ENCODE measurements around the gene HSF4.

HSF4 gene

GRCh38 chr16:67166598-67167168 is 2.1 kb downstream of the HSF4 start:
- DNase-seq, result no peak

DNA sequence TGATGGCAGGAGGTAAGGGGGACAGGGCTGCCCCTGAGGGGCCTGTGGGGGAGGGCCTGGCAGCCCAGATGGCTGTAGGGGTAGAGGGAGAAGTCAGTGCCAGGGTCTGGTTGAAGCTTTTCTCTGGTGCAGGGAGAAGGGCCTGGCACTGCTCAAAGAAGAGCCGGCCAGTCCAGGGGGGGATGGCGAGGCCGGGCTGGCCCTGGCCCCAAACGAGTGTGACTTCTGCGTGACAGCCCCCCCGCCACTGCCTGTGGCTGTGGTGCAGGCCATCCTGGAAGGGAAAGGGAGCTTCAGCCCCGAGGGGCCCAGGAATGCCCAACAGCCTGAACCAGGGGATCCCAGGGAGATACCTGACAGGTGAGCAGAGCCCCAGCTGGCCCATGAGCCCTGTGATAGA is 3.0 kb downstream of the HSF4 start:
- DNase-seq, result no peak

DNA sequence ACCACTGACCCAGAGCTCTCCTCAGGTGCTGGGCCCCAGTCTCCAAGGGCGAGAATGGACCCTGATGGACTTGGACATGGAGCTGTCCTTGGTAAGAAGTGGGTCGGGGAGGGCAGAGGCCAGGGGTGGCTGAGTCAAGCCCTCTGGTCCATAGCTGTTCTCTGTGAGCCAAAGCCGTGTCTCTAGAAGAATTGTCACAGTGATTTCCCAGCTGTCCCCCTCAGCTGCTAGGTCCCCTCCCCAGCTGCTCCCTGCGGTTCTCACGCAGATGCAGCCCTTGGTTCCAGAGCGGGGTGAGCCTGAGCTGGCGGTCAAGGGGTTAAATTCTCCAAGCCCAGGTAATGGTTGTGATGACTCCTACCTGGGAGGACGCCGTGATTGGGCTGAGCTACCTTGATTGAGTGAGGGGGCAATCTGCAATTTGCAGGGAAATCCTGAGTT is 4.5 kb downstream of the HSF4 start:
- no peak for DNase-seq

GRCh38 chr16:67169642-67170167 is 5.2 kb downstream of the HSF4 start:
- DNase-seq, result no peak

- no peak for DNase-seq
Observed at GRCh38 chr16:67170168-67170948, 5.8 kb downstream of the HSF4 start, which contains the start of gene NOL3. Gene NOL3, plus strand, starts transcription at chr16:67170538.

- no peak for DNase-seq
Observed at GRCh38 chr16:67170949-67171649, 6.6 kb downstream of the HSF4 start.

DNA sequence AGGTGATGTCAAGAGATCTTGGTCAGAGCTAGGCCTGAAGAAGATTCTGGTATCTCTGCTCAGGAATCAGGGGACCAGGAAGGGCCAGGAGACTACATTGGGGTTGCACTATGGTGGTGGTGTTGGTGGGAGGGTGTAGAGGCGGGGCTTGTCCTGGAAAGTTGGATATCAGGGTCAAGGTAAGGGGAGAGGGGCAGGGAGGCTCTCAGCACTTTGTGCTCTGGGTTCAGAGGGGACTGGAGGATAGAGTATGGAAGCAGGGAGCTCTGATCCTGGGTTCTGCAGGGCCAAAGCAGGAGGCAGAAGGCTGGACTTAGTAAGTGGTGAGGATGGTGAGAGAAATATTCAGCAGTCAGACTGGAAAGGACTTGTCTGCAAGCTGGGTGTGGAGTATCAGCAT is 8.8 kb downstream of the HSF4 start:
- DNase-seq, result no peak

DNA sequence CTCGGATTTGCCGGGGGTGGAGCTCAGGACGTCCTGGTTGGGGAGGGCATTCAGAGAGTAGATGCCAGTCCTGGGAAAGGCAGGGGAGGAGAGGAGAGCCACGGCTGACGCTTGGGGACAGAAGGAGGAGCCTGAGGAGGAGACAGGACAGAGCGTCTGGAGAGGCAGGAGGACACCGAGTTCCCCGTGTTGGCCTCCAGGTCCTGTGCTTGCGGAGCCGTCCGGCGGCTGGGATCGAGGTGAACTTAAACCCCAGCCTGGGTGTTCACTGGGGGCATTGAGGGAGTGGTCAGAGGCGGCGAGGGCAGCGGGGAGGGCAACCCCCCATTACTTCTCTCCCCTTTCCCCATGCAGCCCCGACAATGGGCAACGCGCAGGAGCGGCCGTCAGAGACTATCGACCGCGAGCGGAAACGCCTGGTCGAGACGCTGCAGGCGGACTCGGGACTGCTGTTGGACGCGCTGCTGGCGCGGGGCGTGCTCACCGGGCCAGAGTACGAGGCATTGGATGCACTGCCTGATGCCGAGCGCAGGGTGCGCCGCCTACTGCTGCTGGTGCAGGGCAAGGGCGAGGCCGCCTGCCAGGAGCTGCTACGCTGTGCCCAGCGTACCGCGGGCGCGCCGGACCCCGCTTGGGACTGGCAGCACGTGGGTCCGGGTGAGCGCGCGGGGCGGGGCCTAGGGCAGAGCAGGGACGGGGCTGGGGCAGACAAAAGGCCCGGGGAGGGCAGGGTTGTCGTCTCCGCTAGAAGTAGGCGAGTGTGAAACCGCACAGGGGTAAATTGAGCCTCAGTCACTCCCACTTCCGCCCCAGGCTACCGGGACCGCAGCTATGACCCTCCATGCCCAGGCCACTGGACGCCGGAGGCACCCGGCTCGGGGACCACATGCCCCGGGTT is 9.5 kb downstream of the HSF4 start:
- DNase-seq, result peak; percentile 61

DNA sequence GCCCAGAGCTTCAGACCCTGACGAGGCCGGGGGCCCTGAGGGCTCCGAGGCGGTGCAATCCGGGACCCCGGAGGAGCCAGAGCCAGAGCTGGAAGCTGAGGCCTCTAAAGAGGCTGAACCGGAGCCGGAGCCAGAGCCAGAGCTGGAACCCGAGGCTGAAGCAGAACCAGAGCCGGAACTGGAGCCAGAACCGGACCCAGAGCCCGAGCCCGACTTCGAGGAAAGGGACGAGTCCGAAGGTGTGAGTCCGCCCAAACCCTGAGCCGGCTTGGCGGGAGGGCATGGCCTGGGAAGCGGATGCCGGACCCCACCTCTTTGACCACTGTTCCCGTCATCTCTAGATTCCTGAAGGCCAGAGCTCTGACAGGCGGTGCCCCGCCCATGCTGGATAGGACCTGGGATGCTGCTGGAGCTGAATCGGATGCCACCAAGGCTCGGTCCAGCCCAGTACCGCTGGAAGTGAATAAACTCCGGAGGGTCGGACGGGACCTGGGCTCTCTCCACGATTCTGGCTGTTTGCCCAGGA is 10.2 kb downstream of the HSF4 start:
- no peak for DNase-seq

DNA sequence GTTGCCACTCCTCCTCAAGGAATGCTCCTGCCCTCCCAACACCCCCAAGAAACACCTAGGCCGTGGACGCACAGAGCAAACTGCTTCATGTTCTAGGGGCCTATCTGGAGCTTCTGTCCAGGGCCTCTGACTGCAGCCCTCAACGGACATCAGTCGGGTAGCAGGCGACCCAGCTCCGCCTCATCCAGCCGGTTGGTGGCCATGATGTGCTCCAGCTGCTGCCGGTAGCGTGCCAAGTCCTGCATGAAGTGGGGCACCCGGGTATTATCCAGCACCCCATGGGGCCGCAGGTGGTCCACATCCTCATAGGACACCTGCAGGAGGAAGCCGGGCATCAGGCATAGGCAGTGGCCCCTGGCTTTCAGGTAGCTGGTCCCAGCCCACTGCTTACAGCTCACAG is 12.1 kb downstream of the HSF4 start:
- DNase-seq, result no peak

DNA sequence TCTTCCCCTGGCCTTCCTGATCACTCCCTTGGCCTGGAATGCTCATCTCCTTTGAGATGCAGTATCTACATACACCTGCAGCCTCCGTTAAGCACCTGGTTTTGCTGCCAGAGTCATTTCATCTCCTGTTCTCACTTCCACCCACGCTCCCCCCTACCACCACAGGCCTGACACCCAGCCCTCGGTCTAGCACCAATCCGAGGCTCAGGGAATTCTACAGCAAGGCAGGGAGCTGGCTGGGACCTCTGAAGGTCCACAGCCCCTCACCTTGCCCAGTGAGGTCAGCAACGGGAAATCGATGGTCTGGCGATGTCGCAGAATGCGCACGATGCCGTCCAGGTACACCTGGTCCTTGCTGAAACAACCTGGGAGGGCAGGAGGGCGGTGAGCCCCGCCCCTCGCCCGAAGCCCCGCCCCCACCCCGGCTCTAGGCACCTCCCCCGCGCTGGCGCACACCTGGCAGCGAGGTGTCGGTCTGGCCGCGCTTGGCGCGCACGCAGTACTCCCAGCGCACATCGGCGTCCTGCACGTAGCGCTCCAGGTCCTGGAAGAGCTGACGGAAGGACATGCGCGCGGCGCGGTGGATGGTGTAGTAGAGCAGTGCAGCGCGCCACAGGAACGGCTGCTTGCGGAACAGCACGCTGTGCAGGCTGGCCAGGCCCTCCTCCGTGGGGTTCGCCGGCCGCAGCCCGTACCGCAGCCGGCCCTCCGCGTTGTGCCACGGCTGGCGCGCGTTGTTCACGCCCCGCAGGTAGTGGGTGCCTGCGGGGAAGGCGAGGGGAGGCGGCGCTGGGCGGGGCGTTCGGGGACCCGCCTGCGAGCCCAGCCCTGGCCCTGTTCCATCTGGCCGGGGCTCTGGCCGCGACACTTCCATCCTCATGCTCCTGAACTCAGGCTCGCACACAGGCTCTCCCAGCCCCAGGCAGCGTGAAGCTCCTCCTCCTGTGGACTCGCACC is 13.5 kb downstream of the HSF4 start:
- DNase-seq, result peak; percentile 43

GRCh38 chr16:67179421-67180080 is 15.0 kb downstream of the HSF4 start:
- DNase-seq, result no peak

DNA sequence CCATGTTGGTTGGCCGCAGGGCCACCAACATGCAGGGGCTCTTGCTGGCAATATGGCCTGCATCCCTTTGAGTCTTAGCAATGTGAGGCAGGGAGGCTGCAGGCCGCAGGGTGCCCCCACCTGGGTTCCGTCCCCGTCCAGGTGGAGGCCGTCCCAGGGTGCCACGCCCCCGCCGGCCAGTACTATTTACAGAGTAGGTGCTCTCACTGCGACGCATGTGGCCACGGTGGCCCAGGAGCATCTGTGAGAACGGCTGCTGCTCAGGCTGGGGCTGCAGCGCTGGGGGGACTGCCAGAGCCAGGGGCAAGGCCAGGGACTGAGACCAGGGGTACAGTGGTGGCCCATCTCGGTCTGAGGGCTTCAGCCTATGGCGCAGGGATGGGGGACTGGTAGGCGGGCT is 15.6 kb downstream of the HSF4 start:
- DNase-seq, result no peak

DNA sequence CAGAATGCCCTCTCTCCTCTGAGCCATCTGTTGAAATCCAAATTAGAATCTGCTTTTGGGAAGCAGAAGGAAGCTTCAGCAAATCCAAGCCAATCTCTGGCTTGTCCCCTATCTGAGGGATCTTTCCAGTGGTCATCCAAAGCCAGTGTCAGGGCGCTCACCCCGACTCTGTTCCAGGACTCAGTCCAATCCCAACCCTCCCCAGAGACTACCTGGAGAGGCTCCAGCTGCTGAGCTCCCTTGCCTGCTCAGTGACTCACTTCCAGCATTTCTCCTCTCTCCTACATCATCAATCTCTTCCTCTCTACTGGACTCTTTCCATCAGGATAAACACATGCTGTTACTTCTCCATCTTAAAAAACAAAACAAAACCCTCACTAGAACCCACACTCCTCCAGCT is 16.8 kb downstream of the HSF4 start:
- no peak for DNase-seq

DNA sequence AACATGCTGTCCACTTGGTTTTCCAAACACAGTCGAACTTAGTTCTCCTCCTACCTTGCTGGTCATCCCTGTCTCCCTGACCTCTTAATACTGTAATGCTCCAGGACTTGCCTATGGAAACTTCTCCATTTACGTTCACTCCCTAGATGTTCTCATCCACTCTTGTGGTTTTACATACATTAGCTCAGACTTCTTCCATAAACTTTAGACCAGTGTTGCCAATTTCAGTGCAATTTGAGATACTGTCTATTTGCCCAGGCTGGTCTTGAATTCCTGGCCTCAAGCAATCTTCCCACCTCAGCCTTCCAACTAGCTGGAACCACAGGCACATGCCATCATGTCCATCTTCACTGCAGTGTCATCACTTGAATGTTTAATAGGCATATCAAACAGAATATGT is 17.7 kb downstream of the HSF4 start:
- DNase-seq, result no peak

GRCh38 chr16:67183284-67183626 is 18.7 kb downstream of the HSF4 start:
- no peak for DNase-seq

GRCh38 chr16:67183627-67184452 is 19.3 kb downstream of the HSF4 start, which contains the start of gene MATCAP1:
Gene MATCAP1, minus strand, starts transcription at chr16:67183963. Its CDS starts 3,353 bp downstream, at chr16:67180610.
- DNase-seq, result peak; percentile 89

GRCh38 chr16:67184453-67184994 is 20.0 kb downstream of the HSF4 start:
- DNase-seq, result no peak

GRCh38 chr16:67184995-67185650 is 20.6 kb downstream of the HSF4 start:
- peak; percentile 82 for DNase-seq
